Stimulated activated naive CD8-positive, alpha-beta T cell treated with anti-CD3 and anti-CD28 coated beads, Interleukin-15, amount 100 ng/mL, for 72 hours (primary cell): Measurements from ENCODE around the gene FAM149B1.

Source experiments
- ATAC-seq: fragments of 150-1000 bp; cut with Tn5 transposase; 2 replicates; pipeline ENCODE4 v1.10.0; 2021; ENCODE audit warnings: mild to moderate bottlenecking, moderate library complexity
- DNase-seq, 2 donors: peaks; one replicate each; pipeline ENCODE4 v3.0.0; 2021 to 2022
- H3K27ac Mint-ChIP-seq, 2 donors: one replicate each; pipeline ENCODE4 v1.8.0; 2022; ENCODE audit warnings: mild to moderate bottlenecking in 2 of 2, mixed read lengths in 2 of 2, moderate library complexity in 2 of 2
- H3K27me3 Mint-ChIP-seq: one replicate; pipeline ENCODE4 v1.8.0; 2022; ENCODE audit warnings: mixed read lengths
- H3K4me1 Mint-ChIP-seq: one replicate; pipeline ENCODE4 v1.8.0; 2022; ENCODE audit warnings: mild to moderate bottlenecking, mixed read lengths
- H3K4me3 Mint-ChIP-seq, 2 donors: one replicate each; pipeline ENCODE4 v1.8.0; 2022; ENCODE audit warnings: mild to moderate bottlenecking in 2 of 2, mixed read lengths in 2 of 2, moderate library complexity in 1 of 2
- H3K9me3 Mint-ChIP-seq, 2 donors: one replicate each; pipeline ENCODE4 v1.8.0; 2022; ENCODE audit warnings: mixed read lengths in 2 of 2

The FAM149B1 gene

GRCh38 chr10:73264423-73264822, 96.5 kb downstream of the FAM149B1 start:
- no peaks in the 10 kb centered on the region for H3K9me3 Mint-ChIP-seq

GRCh38 chr10:73281097-73281496, 113.2 kb downstream of the FAM149B1 start:
- H3K4me1 Mint-ChIP-seq: no peaks in the 10 kb centered on the region
- DNase-seq: no peak

More at GRCh38 chr10:73264423-73264822, 96.5 kb downstream of the FAM149B1 start:
- Mint-ChIP-seq H3K27ac (no peak overlapping the region), H3K27me3 (no peaks in the 10 kb centered on the region), H3K4me3 (no peak overlapping the region), H3K4me1 (peaks cover 6% of the 10 kb centered on the region)
- no peak for DNase-seq
- ATAC-seq: no peak

GRCh38 chr10:73287441-73287840, 119.5 kb downstream of the FAM149B1 start:
- ATAC-seq: no peak
- H3K4me3 Mint-ChIP-seq: no peak overlapping the region
- H3K9me3 Mint-ChIP-seq: peaks cover 0 to 10% of the 10 kb centered on the region in 2 donors
- DNase-seq: no peak
- H3K27me3 Mint-ChIP-seq: no peaks in the 10 kb centered on the region
- H3K4me1 Mint-ChIP-seq: no peaks in the 10 kb centered on the region
- no peak overlapping the region for H3K27ac Mint-ChIP-seq

More at GRCh38 chr10:73281097-73281496, 113.2 kb downstream of the FAM149B1 start:
- Mint-ChIP-seq H3K4me3 (no peak overlapping the region), H3K27me3 (no peaks in the 10 kb centered on the region), H3K9me3 (no peaks in the 10 kb centered on the region), H3K27ac (no peak overlapping the region)
- ATAC-seq: no peak

GRCh38 chr10:73289958-73290357, 122.0 kb downstream of the FAM149B1 start:
- H3K27me3 Mint-ChIP-seq: no peaks in the 10 kb centered on the region
- no peak overlapping the region for H3K4me3 Mint-ChIP-seq
- no peak for ATAC-seq
- no peak for DNase-seq
- no peaks in the 10 kb centered on the region for H3K4me1 Mint-ChIP-seq
- H3K9me3 Mint-ChIP-seq: peaks cover 0 to 10% of the 10 kb centered on the region in 2 donors
- no peak overlapping the region for H3K27ac Mint-ChIP-seq

- no peak overlapping the region for H3K27ac Mint-ChIP-seq
- H3K9me3 Mint-ChIP-seq: peaks cover 0 to 10% of the 10 kb centered on the region in 2 donors
- ATAC-seq: no peak
- no peak overlapping the region for H3K4me3 Mint-ChIP-seq
- no peak for DNase-seq
- H3K27me3 Mint-ChIP-seq: no peaks in the 10 kb centered on the region
- no peaks in the 10 kb centered on the region for H3K4me1 Mint-ChIP-seq
These were observed 125.5 kb downstream of the FAM149B1 start for GRCh38 chr10:73293461-73293860.
